DMS153 treated with DMSO at 0.1 percent for 48 hours (cell line): Measurements from ENCODE around the gene ERVFRD-1.
"Not testable (repeated sequence)": the region's sequence is repeated elsewhere in the genome, so short reads cannot be mapped to it uniquely, and the experiment has no call there.

Source experiments
- DNase-seq: peaks from one replicate; lab custom pipeline; 2025; ENCODE audit not compliant: unreplicated experiment; lab: John Stamatoyannopoulos, UW

Gene ERVFRD-1

DNA sequence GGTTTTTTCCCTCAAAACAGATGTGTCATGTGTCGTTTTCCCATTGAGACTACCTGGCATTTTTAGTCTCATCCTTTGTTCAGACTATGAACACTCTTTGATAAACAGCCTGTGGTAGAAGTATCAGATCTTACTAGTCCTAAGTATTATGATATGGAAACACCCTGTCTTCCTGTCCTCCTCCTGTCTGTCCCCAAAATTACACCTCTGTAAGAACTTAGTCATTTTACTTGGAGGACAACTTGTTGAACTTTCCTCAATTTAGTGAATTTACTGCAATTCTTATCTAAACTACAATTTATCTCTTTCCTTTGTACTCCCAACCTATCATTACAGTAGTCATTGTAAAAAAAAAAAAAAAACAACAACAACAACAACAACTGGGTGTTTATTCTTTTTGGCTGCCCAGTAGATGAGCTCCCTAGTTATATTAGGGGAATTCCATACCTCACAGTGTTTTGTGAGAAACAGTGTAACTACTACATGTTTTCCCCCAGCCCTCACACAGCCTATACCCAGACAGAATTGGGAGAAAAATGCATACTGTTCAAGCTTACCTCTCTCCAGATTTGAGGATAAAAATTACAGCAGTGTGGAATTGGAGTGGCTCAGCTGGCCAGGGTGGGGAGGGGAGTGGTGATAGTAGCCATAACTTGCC is 18.5 kb upstream of the ERVFRD-1 start:
- DNase-seq: no peak

DNA sequence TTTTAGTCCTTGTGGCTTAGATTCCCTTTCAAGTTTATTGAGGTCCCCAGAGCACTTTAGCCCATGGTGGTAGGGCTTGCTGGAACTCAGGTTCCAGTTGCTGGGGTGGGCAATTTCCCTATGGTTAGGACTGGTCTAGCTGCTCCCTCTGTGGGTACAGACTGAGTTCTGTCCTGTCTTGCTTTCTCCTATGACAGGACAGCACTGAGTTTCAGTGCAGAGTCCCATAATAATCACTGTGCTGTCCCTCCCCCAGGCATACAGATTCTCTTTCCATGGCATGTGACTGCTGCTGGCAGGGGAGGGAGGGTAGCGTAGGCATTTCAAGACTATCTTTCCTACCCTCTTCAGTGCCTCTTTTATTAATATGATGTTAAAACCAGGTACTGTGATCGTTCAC is 17.1 kb upstream of the ERVFRD-1 start:
- no peak for DNase-seq

DNA sequence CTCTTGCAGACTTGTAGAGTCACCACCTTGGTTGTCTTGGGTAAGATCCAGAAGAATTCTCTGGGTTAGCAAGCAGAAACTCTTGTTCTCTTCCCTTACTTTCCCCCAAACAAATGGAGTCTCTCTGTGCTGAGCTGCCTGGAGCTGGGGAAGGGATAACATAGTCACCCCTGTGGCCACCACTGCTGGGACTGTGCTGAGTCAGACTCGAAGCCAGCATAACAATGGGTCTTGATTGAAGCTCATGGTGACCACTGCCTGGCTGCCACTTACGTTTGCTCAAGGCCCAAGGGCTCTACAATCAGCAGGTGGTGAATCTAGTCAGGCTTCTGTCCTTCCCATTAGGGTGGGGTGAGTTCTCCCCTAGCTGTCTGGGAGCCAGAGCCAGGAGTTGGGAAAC is 15.4 kb upstream of the ERVFRD-1 start:
- DNase-seq: no peak

DNA sequence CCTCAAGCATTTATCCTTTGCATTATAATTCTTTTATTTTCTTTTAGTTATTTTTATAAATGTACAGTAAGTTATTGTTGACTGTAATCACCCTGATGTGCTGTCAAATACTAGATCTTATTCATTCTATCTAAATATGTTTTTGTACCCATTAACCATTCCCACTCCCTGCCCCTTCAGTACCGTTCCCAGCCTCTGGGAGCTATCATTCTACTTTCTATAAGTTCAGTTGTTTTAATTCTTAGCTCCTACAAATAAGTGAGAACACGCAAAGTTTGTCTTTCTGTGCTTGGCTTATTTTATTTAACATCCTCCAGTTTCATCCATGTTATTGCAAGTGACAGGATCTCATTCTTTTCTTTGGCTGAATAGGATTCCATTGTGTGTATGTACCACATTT is 12.5 kb upstream of the ERVFRD-1 start:
- no peak for DNase-seq

DNA sequence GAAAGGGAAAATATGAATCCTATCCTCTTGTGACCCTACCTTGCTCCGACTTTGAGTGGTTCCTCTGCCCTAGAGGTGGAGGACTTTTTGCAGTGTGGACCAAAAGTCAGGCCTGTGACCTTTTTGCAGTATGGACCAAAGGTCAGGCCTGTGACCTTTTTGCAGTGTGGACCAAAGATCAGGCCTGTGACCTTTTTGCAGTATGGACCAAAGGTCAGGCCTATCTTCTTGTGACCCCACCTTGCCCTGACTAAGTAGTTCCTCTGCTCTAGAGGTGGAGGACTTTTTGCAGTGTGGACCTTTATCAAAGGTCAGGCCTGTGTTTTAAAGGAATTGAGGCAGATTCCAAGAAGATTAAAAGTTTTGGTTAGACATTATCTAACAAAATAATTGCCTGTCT is 10.9 kb upstream of the ERVFRD-1 start:
- no peak for DNase-seq

DNA sequence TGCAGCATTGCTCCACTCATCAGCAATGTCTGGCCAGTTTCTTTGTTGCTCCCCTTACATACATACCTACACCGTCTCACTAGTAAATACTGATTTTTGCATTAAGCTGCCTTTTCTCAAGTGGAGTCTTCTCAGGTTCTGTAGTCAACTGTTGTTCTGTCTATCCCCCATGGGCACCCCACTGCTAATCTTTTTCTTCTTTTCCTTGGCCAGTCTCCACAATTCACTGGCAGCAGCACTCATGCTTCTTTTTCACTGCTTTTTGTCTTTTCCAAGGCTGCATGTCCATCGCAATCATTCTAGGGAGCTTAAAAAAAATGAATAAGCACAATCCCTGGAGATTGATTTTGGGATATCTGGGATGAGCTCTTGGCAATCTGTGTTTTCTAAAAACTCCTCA is 10.3 kb upstream of the ERVFRD-1 start:
- DNase-seq: no peak

DNA sequence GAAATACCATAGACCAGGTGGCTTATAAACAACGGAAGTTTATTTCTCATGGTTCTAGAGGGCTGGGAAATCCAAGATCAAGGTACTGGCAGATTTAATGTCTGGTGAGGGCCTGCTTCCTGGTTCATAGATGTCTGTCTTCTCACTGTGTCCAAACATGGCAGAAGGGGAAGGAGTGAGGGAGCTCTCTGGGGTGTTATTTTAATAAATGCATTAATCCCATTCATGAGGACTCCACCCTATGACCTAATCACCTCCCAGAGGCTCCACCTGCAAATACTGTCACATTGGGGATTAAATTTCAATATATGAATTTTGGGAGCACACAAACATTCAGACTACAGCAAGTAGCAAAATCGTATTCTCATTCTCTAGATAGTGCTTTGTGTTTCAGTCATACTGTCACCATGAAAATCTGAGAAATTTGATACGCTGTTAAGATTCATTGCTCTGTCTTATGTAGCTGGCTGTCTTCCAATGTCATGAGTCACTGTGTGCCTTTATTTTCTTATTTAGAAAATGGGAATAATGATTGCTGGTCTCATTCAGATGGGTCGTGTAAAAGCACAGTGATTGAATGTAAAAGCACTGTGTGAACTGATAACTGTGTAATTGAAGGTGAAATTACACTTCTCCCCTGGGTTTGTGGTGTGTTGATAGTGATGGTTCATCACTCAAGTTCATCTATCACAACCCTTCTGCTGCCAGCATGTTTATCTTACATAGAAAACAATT is 8.9 kb upstream of the ERVFRD-1 start:
- DNase-seq: peak; percentile 27

DNA sequence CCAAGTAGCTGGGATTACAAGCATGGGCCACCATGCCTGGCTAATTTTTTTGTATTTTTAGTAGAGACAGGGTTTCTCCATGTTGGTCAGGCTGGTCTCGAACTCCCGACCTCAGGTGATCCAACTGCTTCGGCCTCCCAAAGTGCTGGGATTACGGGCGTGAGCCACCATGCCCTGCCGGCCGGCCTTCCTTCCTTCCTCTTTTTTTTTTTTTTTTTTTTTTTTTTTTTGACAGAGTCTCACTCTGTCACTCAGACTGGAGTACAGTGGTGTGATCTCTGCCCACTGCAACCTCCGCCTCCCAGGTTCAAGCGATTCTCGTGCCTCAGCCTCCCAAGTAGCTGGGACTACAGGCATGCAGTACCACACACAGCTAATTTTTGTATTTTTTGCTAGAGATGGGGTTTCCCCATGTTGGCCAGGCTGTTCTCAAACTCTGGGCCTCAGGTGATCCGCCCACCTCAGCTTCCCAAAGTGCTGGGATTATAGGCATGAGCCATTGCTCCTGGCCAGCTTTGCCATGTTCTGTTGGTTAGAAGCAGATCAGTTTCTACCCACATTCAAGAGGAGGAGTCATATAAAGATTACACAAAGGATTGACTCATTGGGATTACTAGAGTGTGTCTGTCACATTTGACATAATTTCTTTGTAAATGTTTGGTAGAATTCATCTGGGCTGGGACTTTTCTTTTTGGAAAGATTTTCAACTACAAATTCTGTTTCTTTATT is 4.4 kb upstream of the ERVFRD-1 start:
- DNase-seq: not testable (repeated sequence)

DNA sequence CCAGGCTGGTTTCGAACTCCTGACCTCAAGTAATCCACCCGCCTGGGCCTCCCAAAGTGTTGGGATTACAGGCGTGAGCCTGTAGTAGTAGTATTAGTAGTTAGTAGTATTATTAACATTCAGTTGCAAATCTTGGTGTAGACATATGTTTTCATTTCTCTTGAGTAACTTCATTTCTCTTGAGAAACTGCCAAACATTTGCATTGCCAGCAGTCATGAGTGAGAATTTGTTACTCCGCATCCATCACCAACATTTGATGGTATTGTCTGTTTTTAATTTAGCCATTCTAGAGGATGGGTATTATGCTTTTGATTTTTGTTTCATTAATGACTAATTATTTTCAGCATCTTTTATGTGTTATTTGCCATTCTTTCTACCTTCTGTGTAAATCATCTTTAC is 1.5 kb upstream of the ERVFRD-1 start:
- no peak for DNase-seq

DNA sequence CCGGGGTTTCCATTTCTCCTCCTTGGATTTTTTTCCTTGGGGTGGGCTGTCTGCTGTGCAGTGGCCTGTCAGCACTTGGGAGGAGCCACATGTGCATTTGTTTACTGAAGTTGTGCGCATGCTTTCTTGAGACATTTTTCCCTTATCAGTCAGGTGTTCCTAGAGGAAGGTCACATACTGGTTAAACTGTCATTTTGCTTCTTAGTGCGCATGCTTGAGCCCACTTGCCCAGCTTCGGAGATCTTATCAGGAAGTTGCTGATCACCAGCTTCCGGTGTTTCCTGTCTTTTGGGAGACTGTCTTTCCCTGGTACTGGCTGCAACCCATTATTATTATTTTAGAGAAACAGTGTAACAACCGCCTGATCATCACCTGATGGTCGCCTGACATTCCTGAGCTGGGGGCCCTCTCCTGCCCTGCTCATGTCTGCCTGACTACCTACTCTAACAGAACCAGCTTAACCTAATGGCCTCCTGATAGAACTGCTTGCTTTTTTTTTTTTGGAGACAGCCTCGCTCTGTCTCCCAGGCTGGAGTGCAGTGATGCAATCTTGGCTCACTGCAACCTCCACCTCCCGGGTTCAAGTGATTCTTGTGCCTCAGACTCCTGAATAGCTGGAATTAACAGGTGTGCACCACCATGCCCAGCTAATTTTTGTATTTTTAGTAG is 378 bp upstream of the ERVFRD-1 start:
- DNase-seq: no peak

DNA sequence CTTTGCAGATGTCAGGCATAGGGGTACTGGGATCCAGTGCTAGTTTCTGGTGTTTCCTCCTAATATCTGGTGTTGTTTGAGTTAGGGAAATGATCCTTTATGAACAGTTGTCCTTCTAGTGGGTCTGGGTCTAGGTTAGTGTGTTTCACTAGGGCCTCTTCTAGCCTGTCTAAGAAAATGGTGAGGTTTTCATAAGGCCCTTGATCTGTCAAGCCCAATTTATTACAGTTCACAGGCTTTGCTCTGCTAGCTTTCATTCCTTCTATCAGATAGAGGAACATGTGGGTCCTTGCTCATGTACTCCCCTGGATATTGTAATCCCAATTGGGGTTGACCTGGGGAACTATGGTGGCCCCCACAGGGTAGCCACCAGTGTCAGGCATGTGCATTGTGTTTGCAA is 2.8 kb downstream of the ERVFRD-1 start:
- DNase-seq: no peak

DNA sequence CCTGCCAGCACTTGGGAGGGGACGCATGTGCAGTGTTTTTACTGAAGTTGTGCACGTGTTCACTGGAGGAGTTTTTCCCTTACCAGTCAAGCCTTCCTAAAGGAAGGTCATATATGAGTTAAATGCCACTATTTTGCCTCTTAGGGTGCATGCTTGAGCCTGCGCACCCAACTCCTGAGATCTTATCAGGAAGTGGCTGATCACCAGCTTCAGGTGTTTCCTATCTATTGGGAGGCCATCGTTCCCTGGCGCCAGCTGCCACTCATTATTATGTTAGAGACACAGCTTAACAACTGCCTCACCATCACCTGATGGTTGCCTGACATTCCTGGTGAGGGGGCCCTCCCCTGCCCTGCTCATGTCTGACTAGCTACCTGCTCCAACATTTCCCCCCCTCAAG is 8.5 kb downstream of the ERVFRD-1 start:
- DNase-seq: no peak

DNA sequence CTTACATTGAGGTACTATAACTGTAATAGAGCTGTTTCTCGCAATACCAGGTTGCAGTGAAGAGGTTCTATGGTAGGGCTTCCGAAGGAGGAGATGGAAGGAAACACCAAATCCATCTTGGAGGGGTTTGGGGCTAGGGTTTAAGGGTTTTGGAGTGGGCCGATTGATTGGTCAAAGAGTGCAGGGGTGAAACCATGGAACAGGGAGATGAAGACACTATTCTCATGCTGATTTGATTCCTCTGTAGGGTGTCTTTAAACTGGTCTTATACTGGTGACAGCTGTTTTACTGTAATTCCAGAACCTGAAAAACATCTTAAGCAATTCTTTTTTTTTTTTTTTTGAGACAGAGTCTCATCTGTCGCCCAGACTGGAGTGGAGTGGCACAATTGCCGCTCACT is 10.1 kb downstream of the ERVFRD-1 start:
- DNase-seq: no peak

DNA sequence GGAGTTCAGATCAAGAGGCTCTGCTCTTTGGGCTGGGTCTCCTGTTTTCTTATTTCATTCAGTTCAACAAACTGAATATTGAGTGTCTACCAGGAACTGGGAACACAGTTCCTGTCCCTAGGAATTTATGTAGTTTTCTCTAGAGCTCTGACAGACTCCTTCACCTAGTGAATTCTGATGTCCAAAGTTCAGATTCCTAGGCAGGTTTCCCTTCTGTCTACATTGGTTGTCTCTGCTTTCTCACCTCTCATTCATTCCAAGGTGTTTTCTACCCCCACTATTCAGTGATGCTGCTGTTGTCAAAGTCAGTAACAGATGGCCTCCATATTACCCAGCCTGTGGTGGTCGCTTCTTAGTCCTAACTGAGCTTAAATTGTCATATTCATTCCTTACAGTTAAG is 13.5 kb downstream of the ERVFRD-1 start:
- DNase-seq: no peak

DNA sequence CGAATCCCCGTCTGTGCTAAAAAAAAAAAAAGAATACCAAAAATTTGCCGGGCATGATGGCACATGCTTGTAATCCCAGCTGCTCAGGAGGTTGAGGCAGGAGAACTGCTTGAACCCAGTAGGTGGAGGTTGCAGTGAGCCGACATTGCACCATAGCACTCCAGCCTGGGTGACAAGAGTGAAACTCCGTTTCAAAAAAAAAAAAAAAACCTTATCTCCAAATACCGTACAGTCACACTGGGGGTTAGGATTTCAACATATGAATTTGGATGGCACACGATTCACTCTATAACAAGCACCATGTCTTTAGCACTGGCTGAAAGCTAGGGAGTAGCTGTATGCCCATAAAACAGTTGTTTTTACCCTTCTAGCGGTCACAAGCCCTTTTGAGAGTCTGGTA is 14.0 kb downstream of the ERVFRD-1 start:
- DNase-seq: no peak

DNA sequence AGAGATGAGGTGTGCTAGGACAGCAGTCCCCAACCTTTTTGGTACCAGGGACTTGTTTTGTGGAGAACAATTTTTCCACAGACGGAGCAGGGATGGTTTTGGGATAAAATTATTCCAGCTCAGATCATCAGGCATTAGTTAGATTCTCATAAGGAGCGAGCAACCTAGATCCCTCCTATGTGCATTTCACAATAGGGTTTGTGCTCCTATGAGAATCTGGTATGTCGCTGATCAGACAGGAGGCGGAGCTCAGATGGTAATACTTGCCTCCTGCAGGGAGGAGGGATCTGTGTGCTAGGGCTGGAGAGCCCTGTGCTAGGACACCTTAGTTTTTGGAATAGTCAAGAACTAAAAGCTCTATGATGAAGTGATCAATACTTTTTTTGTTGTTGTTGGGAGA is 15.4 kb downstream of the ERVFRD-1 start:
- DNase-seq: no peak

DNA sequence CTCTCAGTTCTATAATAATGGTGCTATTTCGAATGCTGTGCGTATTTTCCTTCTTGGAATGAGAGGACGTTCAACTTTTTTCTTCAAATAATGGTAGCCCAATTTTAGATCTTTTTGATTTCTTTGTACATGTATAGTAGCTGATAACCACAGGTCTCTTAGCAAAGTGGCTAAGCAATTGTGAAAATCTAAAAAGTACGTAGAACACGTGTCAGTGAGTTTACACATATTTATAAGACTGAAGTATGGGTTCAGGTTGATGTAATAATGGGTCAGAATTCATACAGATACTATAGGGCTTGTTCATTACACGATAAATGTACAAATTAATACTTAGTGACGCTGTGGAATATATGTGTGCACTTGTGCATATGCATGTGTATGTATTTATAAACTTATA is 16.6 kb downstream of the ERVFRD-1 start:
- DNase-seq: no peak

DNA sequence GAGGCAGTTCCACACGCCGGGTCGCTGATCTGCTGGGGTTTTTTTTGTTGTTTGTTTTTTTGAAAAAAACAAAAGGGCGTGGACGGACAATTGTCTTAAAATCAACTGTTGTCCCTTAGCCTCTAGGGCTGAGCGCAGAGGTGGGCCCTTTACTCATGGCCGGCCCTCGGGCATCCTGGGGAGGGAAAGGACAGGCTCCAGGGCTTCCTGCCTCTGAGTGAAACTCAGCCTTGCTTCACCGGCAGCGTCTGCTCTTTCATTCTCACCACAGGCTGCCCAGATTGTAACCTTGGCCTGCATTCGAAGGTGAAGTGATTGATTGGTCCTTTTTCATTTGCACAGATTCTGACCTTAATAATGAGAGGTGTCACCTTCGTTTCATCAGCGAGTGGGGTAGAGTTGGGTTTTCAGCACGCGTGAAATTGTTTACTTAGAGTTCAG is 17.1 kb downstream of the ERVFRD-1 start:
- DNase-seq: no peak

DNA sequence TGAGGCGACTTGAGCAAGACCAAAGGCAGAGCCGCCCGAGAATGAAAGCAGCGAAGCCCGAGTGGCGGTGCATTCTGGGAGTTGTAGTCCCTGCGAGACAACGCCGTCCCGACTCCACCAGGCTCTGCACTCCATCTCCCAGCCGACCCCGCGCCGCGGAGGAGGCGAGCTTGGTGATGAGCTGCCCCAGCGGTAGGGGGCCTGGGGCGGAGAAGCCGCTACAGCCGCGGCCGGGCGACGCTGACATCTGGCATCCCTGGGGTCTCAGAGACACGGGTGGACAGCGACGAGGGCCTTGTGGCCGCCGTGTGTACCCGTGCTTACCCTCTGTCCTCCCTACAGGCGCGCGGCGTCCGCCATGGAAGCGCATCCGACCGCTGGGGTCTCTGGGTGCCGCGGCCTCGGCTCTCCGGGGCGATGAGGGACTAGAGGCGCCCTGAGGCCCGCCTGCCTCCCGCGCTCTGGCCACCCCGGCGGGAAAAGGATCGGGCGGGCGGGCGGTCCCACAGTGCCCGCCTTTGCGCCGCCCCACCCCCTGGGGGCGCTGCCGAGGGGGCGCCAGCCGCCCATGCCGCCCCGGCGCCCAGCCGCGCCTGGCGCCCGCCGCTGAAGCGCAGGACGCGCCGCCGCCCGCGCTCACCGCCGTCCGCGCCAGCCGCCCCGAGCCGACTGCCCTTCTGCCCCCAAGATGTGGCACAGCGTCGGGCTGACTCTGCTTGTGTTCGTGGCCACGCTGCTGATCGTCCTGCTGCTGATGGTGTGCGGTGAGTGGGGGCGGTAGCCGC is 17.7 kb downstream of the ERVFRD-1 start, which contains the start of gene SMIM13:
TSS of gene SMIM13 (plus strand) at position 209 of the 785 bp plus-strand sequence. CDS start at position 689, 480 bp downstream.
- DNase-seq: peak; percentile 57

DNA sequence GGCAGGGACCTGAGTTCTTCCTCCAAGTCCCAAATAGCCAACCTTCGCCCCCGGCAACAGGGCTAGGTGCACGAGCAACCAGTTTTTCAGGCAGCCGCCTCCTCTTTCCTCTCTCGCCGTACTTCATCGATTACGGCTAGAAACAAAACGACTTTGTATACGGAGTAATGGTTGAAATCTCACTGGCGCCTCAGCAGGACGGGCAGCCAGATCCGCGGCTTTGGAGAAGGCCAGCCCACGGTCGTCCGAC is 18.2 kb downstream of the ERVFRD-1 start:
- no peak for DNase-seq
